NCI-H1694 (cell line): Measurements from ENCODE around the gene TSSK3.
"Not testable (repeated sequence)": the region's sequence is repeated elsewhere in the genome, so short reads cannot be mapped to it uniquely, and the experiment has no call there.

ENCODE experiments used
- DNase-seq: peaks from one replicate; lab custom pipeline; 2025; lab: John Stamatoyannopoulos, UW

Gene TSSK3

GRCh38 chr1:32363713-32364112 lies 1.4 kb downstream of the TSSK3 start:
- DNase-seq: no peak

GRCh38 chr1:32364836-32365235 lies 2.5 kb downstream of the TSSK3 start:
- no peak for DNase-seq

GRCh38 chr1:32365445-32365844 lies 3.1 kb downstream of the TSSK3 start:
- DNase-seq: no peak

GRCh38 chr1:32367912-32368635 lies 5.7 kb downstream of the TSSK3 start:
- no peak for DNase-seq

- no peak for DNase-seq
Measured at GRCh38 chr1:32372149-32372756, 9.9 kb downstream of the TSSK3 start.

- no peak for DNase-seq
Measured at GRCh38 chr1:32373996-32374592, 11.8 kb downstream of the TSSK3 start.

- no peak for DNase-seq
Measured at GRCh38 chr1:32376199-32376598, 13.9 kb downstream of the TSSK3 start.

- no peak for DNase-seq
Measured at GRCh38 chr1:32377541-32378220, 15.3 kb downstream of the TSSK3 start.

GRCh38 chr1:32380057-32380456 lies 17.7 kb downstream of the TSSK3 start:
- DNase-seq: no peak

- DNase-seq: no peak
Measured at GRCh38 chr1:32386676-32387392, 24.5 kb downstream of the TSSK3 start.

- DNase-seq: no peak
Measured at GRCh38 chr1:32388641-32389040, 26.3 kb downstream of the TSSK3 start.

- DNase-seq: no peak
Measured at GRCh38 chr1:32390904-32391870, 28.8 kb downstream of the TSSK3 start.

- DNase-seq: no peak
Measured at GRCh38 chr1:32392325-32392724, 30.0 kb downstream of the TSSK3 start.

- DNase-seq: no peak
Measured at GRCh38 chr1:32393136-32393535, 30.8 kb downstream of the TSSK3 start.

GRCh38 chr1:32393832-32394140 lies 31.4 kb downstream of the TSSK3 start:
- no peak for DNase-seq

- DNase-seq: peak; percentile 96
Measured at GRCh38 chr1:32394141-32394889, 32.0 kb downstream of the TSSK3 start, which contains the start of gene BSDC1. Gene BSDC1 (minus strand): TSS chr1:32394441. CDS start chr1:32394414, 27 bp downstream.

- DNase-seq: no peak
Measured at GRCh38 chr1:32394890-32395432, 32.6 kb downstream of the TSSK3 start.

GRCh38 chr1:32396524-32396923 lies 34.2 kb downstream of the TSSK3 start:
- not testable (repeated sequence) for DNase-seq

GRCh38 chr1:32398401-32398800 lies 36.1 kb downstream of the TSSK3 start:
- DNase-seq: no peak

GRCh38 chr1:32399843-32400242 lies 37.5 kb downstream of the TSSK3 start:
- DNase-seq: no peak
